Superior temporal gyrus (tissue), 1 donor: ENCODE measurements around the gene CLMN.

Experiments
- DNase-seq: peaks from one replicate; pipeline ENCODE4 v3.0.0-alpha.2; 2016; ENCODE audit errors: extremely low spot score

Gene CLMN

DNA sequence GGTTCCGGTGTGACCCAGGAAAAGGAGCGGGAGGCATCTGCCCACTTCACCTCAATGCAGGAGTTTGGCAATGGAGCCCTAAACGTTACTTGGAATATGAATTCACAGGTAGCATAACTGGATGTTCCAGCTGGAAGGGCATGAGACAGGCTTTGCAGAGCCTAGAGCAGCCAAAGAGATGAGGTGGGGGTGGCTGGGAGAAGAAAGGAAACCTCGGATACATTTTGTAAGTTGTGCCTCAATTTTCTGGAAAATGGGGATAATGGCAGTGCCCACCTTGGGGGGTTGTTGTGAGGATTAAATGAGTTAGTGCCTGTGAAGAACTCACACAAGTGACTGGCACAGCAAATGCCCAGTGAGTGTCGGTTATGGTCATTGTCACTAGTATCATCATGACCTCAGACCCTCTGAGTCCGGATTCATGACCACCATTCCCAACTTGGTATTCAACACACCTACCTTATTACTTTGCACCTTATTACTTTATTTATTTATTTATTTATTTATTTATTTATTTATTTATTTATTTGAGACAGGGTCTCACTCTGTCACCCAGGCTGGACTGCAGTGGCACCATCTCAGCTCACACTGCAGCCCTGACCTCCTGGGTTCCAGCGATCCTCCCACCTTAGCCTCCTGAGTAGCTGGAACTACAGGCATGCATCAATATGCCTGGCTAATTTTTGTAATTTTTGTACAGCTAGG, 56.0 kb downstream of the CLMN start:
- DNase-seq, result no peak

DNA sequence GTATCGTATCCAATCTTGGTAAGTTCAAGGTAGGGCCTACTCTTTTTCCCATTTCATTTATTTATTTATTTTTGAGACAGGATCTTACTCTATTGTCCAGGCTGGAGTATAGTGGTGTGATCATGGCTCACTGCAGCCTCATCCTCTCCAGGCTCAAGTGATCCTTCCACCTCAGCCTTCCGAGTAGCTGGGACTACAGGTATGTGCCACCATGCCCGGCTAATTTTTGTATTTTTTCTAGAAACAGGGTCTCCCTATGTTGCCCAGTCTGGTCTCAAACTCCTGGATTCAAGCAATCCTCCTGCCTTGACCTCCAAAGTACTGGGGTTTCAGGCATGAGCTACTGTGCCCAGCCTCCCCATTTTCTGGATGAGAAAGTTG, 57.2 kb downstream of the CLMN start:
- no peak for DNase-seq

DNA sequence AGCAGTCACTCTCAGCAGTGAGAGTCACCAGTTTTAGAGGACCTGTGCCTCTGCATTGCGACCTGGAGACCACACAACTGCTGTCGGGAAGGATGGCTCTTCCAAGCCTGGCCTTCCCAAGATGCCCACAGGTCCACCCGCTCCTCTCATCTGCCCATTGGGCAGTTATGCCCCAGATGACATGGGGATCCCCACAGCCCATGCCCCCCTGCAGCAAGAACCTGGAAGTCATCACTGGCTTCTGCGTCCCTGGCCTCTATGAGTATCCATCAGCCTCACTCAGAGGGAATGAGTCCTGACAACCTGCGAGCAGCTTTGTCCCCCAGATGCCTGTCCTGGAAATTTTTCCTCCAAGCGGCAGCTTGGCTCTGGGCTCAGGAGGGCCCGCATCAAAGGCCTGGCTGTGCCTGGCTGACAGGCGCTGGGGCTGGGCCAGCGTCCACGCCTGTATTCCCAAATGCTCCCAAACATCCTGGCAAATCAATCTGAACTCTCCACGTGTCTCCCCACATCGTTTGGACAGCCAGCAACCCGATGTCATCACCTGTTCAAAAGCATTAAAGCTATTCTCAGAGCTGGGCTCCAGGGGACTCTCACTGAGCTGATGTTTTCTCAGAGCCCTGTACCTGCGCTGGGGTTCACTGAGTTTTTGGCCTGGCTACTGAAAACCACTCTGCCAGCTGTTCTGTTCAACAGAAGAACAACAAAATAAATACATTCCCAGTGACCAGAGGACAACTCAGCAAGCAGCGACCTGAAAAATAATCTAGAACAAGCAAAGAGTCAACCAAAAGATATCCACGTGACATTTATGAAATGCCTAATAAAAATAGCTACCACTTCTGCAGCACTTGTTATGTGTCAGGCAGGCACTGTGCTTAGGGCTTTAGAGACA, 57.8 kb downstream of the CLMN start:
- DNase-seq, result no peak

DNA sequence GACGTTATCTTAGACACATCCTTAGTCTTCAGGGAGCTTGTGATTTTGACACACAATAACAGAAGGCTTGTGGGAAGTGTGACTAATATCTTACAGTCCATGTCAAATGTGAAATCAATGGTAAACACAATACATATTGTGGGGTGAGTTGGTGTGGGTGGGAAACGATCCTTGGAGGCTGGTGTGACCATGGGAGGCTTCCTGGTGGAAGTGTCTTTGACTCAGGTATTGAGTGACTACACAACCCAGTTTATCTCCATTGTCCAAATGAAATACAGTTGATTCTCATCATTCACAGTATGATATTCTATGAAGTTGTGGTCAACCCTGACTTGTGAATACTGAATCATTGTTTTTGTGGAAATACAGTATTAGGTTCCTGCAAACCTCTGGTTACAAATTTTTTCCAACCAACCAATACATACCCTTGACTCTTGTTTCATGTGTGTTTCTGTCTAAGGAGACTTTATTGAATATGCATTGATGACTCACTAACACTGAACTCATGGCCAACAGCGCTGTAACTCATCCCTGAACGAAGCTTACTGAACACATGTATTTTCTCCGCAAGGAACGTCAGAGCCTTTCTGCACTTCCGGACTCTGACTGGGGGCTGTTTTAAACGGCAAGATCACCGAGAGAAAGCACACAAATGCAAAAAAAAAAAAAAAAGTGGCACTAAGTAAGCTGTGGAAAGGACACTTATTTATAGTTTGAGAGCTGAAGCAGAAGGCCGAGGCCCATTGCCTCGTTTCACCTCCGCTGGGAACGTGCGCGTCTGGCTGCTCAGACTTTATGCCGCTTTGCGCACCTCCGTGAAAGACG, 59.0 kb downstream of the CLMN start:
- no peak for DNase-seq

DNA sequence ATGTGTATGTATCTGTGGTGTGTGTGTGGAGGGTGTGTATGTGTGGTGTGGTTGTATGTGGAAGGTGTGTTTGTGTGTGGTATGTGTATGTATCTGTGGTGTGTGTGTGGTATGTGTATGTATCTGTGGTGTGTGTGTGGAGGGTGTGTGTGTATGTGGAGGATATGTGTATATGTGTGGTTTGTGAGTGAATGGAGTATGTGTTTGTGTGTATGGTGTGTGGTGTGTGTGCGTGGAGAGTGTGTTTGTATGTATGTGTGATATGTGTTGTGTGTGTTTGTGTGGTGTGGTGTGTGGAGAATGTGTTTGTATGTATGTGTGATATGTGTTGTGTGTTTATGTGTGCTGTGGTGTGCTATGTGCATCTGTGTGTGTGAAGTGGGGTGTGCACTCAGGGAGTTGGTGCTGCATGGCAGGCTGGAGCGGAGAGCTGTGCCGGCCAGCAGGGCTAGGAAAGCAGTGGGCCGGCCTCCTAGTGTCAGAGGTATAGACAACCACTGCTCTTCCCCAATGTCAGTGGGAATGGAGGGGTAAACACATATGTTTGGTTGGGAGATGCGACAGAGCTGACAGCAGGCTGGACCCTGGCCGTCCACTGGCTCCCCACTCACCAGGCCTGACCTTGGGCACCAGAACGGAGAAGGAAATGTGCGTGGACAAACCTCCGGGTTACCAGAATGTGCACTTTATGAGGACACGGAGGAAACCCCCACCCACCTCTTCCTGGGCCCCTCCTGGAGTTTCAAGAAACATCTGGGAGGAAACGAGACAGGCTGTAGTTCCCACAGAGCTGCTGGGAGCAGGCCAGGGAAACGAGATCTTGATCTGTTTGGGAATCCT, 60.7 kb downstream of the CLMN start:
- no peak for DNase-seq

DNA sequence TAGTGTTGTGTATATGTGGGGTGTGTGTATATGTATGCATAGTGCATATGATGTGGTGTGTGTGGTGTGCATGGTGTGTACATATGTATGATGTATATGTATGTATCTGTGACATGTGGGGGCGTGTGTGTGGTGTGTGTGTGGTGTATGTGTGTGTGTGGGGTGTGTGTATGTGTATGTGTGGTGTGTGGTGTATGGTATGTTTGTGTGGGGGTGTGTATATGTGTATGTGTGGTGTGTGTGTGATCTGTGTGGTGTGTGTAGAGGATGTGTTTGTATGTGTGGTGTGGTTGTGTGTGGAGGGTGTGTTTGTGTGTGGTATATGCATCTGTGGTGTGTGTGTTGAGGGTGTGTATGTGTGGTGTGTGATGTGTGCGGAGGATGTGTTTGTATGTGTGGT, 61.6 kb downstream of the CLMN start:
- no peak for DNase-seq

DNA sequence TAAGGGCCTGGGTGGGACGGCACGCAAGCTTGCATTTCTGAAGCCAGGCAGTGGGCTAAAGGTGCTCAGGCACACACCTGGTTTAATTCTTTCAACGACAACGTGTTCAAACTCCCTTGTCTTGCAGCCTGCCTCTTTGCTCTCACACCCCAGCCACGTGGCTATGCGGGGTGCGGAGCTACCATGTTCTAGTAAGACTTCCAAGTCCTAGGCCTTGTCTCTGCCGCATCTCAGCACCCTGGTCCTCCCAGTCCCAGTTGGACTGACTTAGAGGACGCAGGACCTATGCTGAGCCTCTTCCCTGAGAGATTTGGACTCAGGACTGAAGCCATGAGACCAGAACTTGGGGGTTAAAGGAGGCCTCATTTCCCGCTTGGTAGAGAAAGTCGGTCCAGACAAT, 62.2 kb downstream of the CLMN start:
- no peak for DNase-seq

DNA sequence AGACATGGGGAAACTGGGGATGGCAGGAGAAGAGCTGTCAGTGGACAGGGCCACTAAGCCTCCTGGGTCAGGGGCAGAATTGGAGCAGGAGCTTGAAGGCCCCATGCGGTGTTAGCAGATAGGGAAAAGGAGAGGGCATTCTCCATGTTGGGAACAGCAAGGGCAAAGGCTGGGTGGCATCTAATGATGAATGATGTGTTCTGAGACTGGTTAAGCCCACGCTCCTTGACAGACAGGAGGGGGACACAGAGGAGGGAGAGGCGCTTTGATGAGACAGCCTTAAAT, 63.0 kb downstream of the CLMN start:
- DNase-seq, result no peak

DNA sequence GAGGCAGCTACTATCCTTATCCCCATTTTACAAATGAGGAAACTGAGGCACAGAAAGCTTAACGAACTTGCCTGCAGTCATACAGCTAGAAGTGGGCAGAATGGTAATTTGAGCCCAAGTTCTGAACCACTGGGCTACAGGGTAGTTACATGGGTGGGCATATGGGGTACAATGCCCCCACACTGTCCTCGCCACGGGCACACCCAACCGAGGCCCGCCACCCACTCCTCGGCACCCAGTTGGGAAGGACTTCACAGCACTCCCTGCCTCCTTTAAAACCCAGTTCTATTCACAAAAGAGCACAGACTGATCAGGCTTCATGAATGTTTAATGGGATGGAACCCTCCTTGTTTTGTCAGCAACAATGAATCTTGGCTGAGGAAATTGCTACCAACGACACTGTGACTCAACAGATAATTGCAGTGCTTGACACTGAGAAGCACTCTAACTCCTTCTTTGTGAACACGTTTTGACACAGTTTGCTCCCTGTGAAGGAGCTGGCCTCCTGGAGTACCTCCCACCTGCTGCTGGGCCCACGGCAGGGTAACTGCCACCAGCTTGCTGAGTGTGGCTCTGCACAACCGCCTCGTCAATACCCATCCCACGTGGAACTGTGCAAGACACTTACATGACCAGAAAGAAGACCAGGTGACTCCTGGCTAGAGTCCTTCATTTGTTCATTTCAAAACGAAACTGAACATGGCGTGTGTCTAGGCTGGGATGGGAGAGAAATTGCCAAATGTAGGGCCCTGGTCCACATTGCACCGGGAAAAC, 63.5 kb downstream of the CLMN start:
- peak; percentile 79 for DNase-seq

DNA sequence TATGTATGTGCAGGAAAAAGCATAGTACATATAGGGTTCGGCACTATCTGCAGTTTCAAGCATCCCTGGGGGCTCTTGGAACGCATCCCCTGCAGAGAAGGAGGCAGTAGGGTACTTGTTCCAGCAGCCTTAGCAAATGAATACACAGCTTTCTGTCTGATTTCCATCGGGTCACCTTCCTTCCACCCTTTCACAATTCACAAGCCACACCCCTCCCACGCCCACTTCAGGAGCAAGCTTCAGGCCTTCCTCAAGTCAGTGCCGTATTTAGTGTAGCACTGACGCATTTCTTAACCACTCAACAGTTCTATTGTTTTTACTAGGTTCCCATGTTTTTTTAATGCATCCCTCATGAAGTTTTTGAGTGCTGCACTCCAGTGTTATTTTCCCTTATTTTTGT, 64.2 kb downstream of the CLMN start:
- no peak for DNase-seq

DNA sequence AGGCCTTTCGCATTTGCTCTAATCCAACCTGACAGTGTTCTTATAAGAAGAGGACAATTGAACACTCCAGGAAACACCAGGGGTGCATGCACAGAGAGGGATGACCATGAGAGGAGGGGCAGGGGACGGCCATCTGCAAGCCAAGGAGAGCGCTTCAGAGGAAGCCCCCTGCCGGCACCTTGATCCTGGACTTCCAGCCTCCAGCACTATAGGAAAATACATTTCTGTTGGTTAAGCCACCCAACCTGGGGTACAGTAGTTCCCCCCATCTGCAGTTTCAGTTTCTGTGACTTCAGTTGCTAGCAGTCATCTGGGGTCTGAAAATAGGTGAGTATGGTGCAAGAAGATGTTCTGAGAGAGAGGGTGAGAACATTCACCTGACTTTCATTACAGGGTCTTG, 64.7 kb downstream of the CLMN start:
- DNase-seq, result no peak

DNA sequence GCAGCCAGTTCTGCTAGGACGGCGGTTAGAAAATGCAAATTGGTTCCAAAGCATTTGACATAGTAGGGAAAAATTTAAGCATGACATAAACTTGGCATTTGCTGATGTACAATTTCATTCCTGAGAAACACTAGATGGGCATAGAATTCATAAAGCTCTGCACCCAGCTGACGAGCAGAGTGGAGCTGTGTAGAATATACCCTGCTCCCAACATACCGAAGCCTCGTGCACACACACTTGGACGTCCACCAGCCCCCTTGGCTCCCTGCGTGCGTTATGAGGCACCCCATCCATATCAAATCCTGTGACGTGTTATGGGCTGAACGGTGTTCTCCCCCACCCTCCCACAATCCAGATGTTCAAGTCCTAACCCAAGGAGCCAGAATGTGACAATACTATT, 65.4 kb downstream of the CLMN start:
- DNase-seq, result no peak

DNA sequence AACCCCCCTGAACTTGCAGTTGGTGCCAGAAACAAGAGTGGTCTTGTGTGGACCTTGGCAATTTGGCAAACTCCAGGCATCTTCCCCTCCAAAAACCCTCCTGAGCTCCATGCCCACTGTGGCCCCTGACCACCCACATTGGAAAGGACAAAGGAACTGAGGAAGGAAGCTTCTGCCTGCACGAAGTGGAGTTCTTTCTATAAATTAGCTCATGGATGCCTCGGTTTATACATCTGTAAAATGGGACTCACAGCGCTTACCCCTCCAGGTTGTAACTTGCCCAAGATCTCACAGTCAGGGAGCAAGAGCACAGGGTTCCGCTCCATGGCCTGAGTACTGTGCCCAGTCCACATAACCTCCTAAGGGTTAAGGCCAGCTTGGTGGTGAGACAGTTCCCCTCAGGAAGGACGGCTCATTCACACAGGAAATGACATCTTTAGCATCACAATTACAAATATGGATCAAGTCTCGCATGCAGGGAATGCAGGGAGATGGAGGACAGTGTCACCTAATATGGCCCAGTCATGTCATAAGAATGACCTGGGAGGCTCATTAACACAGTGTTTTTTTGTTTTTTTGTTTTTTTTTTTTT, 66.6 kb downstream of the CLMN start:
- DNase-seq, result no peak

DNA sequence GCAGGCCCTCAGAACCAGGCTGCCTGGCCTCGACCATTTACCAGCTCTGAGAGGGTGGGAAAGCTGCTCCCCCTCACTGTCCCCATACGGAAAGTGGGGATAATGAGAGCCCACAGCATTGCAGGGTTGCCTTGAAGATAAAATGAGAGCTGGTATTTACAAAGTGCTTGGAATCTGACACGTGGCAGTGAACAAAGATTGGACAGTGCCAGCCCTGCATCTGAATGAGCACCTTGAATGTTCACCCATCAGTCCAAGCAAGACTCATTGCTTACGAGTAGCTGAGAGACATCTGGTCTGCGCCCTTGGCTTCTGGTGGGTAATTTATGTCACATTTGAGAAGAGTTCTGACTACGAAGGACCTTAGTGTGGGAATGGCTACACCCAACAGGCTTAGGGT, 67.5 kb downstream of the CLMN start:
- no peak for DNase-seq

DNA sequence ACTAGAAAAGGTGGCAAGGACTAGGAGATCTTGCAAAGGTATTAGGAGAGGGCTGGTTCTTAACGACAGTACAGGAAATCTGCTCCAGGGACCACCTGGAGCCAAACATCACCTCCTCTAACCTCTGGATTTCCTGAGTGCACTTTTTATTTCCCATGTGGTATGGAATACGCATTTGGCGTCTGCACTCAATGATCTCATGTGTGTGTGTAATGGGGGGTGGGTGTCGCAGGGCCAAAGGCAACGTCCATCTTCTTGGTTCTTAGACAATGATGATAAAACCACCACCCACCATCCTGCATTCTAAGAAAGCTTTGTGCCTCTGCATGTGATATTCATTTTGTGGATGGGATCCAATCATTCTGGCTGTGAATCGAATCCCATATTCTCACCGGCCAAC, 68.8 kb downstream of the CLMN start:
- DNase-seq, result no peak

DNA sequence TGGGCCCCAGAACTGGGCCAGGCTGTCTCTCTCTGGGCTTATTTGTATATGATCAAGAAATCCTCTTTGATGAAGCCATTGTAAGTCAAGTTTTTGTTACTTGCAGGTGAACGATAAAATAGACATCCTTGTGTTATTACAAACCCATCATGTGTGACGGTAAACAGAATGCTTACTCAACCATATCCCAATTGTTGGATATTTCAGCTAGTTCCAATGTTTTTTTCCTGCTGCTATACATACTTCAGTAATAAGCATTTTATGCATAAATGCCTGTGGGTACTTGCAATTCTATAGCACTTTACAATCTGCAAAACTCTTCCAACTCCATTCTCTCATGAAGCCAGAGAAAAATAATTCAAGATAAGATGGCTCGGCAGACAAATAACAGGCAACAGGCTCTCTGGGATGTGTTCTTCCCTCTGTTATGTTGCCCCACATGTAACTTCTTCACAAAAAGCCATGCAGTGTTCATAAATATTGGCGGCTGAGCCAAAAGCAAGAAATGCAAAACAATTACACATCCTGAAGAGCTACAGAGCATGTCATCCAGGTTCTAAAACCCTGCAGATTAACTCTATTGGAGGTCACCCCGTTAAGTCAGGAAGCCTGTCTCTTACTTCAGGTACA, 69.5 kb downstream of the CLMN start:
- no peak for DNase-seq

DNA sequence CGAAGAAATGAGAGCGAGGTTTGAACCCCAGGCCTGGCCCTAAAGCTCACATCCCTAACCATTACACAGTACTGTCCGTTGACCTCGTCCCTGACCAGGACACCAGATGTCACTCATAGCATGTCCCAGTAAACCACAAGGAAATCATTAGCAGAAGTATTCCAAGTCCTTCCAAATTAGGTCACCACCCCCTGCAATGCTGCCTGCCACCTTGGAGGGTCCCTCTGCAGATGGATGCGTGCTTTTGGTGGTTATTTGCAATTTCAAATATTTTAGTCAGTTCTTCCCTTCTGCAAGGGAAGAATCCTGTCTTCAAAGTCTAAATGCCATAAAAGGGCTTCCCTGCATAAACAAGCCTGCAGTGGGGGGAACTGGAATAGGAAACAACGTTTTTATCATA, 71.3 kb downstream of the CLMN start:
- DNase-seq, result no peak

DNA sequence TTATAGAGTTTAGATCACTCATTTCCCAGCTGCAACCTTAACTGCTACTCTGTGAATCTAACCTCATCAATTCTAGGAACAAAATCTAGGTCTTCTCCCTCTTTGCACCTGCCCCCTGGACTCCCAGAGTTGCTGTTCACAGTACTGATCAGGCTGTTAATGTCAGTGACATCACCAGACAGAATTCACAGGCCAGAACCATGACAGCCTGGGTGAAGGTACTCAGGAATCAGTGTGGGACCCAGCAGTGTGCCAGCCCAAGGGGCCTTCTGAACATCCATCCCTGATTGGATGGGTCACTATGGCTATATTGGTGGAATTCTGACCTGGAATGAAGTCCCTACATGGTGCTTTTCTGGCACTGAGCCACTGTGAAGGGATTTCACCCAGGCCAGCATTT, 72.8 kb downstream of the CLMN start:
- DNase-seq, result no peak

DNA sequence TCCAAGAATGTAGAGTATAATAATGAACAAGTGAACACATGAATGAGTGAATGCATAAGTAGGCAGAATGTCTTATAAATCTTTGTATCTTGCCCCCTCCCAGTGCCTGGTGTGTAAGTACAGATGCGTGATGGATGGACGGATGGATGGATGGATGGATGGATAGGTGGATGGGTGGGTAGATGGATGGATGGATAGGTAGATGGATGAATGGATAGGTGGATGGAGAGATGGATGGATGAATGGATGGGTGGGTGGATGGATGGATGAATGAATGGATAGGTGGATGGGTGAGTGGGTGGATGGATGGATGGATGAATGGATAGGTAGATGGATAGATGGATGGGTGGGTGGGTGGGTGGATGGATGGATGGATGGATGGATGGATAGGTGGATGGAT, 74.4 kb downstream of the CLMN start:
- DNase-seq, result no peak

DNA sequence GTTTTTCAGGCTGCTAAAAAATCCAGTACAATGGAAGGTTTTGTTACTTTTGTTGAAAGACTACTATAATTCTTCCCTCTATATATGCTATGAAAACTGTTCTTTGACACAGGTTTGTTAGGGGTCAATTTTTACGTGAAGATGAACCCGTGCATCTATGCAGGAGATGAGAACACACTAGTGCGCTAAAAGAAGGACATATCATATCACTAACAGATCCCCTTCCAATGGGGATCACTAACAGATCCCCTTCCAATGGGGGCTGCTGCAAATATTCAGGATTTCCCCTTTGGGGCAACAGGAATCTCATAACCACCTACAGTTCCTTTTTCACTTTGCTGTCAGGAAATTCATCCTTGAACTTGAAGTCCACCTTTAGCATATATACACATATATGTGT, 75.1 kb downstream of the CLMN start:
- DNase-seq, result no peak
